ENCODE results near the gene KIF27.
"Not testable (repeated sequence)": the region's sequence is repeated elsewhere in the genome, so short reads cannot be mapped to it uniquely, and the experiment has no call there.

The KIF27 gene

GRCh38 chr9:83885559-83886240 lies 35.5 kb downstream of the KIF27 start:
- not testable (repeated sequence) for H3K9me3 ChIP-seq (ENCODE audit: low read length); H3K4me1 ChIP-seq (ENCODE audit: insufficient read depth, low read length, severe bottlenecking); H4K20me1 ChIP-seq (ENCODE audit: insufficient read depth, low read length); H3F3A ChIP-seq (ENCODE audit: insufficient read depth, low read length); H3K36me3 ChIP-seq (ENCODE audit: insufficient read depth, low read length); H3K9me2 ChIP-seq (ENCODE audit: low read depth, low read length); H3K4me2 ChIP-seq (ENCODE audit: low read length); H3K4me3 ChIP-seq (ENCODE audit: low read depth, low read length, poor library complexity, severe bottlenecking); H3K27ac ChIP-seq (ENCODE audit: low read depth, low read length, poor library complexity, severe bottlenecking); H2AFZ ChIP-seq (ENCODE audit: low read length); H3K9ac ChIP-seq (ENCODE audit: low read length); H3K79me2 ChIP-seq (ENCODE audit: insufficient read depth, low read length); H3K27me3 ChIP-seq (ENCODE audit: insufficient read depth, low read length)

GRCh38 chr9:83881687-83882408 lies 39.4 kb downstream of the KIF27 start:
- H3K9me2 ChIP-seq (ENCODE audit: low read depth, low read length); H3F3A ChIP-seq (ENCODE audit: insufficient read depth, low read length); H3K36me3 ChIP-seq (ENCODE audit: insufficient read depth, low read length); H4K20me1 ChIP-seq (ENCODE audit: insufficient read depth, low read length); H3K27me3 ChIP-seq (ENCODE audit: insufficient read depth, low read length); H3K79me2 ChIP-seq (ENCODE audit: insufficient read depth, low read length); H2AFZ ChIP-seq (ENCODE audit: low read length); H3K4me3 ChIP-seq (ENCODE audit: low read depth, low read length, poor library complexity, severe bottlenecking); H3K27ac ChIP-seq (ENCODE audit: low read depth, low read length, poor library complexity, severe bottlenecking); H3K9ac ChIP-seq (ENCODE audit: low read length); H3K4me2 ChIP-seq (ENCODE audit: low read length); H3K4me1 ChIP-seq (ENCODE audit: insufficient read depth, low read length, severe bottlenecking); H3K9me3 ChIP-seq (ENCODE audit: low read length): not testable (repeated sequence)

DNA sequence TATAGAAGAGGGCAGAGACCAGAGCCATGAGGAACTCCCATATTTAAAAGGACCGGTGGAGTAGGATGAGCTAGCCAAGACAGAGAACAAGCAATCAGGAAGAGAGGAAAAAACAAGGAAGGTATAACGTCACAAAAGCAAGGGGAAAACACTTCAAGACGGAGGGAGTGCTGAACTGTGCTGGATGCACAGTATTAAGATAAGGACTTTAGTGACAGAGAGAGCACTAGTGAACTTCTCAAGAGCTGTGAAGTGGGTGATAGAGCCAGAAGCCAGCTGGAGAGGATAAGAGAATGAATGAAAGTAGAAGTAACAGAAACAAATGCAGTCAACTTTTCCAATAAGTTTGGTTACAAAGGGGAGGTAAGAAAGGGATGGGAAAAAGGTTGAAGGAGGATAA lies 45.7 kb downstream of the KIF27 start:
- H3K27me3 ChIP-seq (ENCODE audit: insufficient read depth, low read length); H3K9ac ChIP-seq (ENCODE audit: low read length); H3F3A ChIP-seq (ENCODE audit: insufficient read depth, low read length); H3K9me2 ChIP-seq (ENCODE audit: low read depth, low read length); H3K9me3 ChIP-seq (ENCODE audit: low read length); H4K20me1 ChIP-seq (ENCODE audit: insufficient read depth, low read length); H2AFZ ChIP-seq (ENCODE audit: low read length); H3K79me2 ChIP-seq (ENCODE audit: insufficient read depth, low read length); H3K27ac ChIP-seq (ENCODE audit: low read depth, low read length, poor library complexity, severe bottlenecking); H3K4me1 ChIP-seq (ENCODE audit: insufficient read depth, low read length, severe bottlenecking); H3K36me3 ChIP-seq (ENCODE audit: insufficient read depth, low read length); H3K4me2 ChIP-seq (ENCODE audit: low read length); H3K4me3 ChIP-seq (ENCODE audit: low read depth, low read length, poor library complexity, severe bottlenecking): not testable (repeated sequence)

- H3K9ac ChIP-seq (ENCODE audit: low read length); H3K36me3 ChIP-seq (ENCODE audit: insufficient read depth, low read length); H4K20me1 ChIP-seq (ENCODE audit: insufficient read depth, low read length); H3K79me2 ChIP-seq (ENCODE audit: insufficient read depth, low read length); H2AFZ ChIP-seq (ENCODE audit: low read length); H3K4me3 ChIP-seq (ENCODE audit: low read depth, low read length, poor library complexity, severe bottlenecking); H3K9me2 ChIP-seq (ENCODE audit: low read depth, low read length); H3K27ac ChIP-seq (ENCODE audit: low read depth, low read length, poor library complexity, severe bottlenecking); H3F3A ChIP-seq (ENCODE audit: insufficient read depth, low read length); H3K4me2 ChIP-seq (ENCODE audit: low read length); H3K4me1 ChIP-seq (ENCODE audit: insufficient read depth, low read length, severe bottlenecking); H3K27me3 ChIP-seq (ENCODE audit: insufficient read depth, low read length); H3K9me3 ChIP-seq (ENCODE audit: low read length): not testable (repeated sequence)
Measured at GRCh38 chr9:83849895-83850294, 71.3 kb downstream of the KIF27 start.

- not testable (repeated sequence) for H3K36me3 ChIP-seq (ENCODE audit: insufficient read depth, low read length); H3K27ac ChIP-seq (ENCODE audit: low read depth, low read length, poor library complexity, severe bottlenecking); H3F3A ChIP-seq (ENCODE audit: insufficient read depth, low read length); H3K4me2 ChIP-seq (ENCODE audit: low read length); H3K27me3 ChIP-seq (ENCODE audit: insufficient read depth, low read length); H3K9me2 ChIP-seq (ENCODE audit: low read depth, low read length); H2AFZ ChIP-seq (ENCODE audit: low read length); H3K9ac ChIP-seq (ENCODE audit: low read length); H4K20me1 ChIP-seq (ENCODE audit: insufficient read depth, low read length); H3K79me2 ChIP-seq (ENCODE audit: insufficient read depth, low read length); H3K4me3 ChIP-seq (ENCODE audit: low read depth, low read length, poor library complexity, severe bottlenecking); H3K9me3 ChIP-seq (ENCODE audit: low read length); H3K4me1 ChIP-seq (ENCODE audit: insufficient read depth, low read length, severe bottlenecking)
- TF ChIP-seq, protein P1, sequence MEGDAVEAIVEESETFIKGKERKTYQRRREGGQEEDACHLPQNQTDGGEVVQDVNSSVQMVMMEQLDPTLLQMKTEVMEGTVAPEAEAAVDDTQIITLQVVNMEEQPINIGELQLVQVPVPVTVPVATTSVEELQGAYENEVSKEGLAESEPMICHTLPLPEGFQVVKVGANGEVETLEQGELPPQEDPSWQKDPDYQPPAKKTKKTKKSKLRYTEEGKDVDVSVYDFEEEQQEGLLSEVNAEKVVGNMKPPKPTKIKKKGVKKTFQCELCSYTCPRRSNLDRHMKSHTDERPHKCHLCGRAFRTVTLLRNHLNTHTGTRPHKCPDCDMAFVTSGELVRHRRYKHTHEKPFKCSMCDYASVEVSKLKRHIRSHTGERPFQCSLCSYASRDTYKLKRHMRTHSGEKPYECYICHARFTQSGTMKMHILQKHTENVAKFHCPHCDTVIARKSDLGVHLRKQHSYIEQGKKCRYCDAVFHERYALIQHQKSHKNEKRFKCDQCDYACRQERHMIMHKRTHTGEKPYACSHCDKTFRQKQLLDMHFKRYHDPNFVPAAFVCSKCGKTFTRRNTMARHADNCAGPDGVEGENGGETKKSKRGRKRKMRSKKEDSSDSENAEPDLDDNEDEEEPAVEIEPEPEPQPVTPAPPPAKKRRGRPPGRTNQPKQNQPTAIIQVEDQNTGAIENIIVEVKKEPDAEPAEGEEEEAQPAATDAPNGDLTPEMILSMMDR (IDR thresholded peaks at IDR 0.05; ENCODE audit: low read length), result peak; percentile 32; the same call in 1 of the 2 replicates
Measured at GRCh38 chr9:83837070-83837643, 84.1 kb downstream of the KIF27 start.

DNA sequence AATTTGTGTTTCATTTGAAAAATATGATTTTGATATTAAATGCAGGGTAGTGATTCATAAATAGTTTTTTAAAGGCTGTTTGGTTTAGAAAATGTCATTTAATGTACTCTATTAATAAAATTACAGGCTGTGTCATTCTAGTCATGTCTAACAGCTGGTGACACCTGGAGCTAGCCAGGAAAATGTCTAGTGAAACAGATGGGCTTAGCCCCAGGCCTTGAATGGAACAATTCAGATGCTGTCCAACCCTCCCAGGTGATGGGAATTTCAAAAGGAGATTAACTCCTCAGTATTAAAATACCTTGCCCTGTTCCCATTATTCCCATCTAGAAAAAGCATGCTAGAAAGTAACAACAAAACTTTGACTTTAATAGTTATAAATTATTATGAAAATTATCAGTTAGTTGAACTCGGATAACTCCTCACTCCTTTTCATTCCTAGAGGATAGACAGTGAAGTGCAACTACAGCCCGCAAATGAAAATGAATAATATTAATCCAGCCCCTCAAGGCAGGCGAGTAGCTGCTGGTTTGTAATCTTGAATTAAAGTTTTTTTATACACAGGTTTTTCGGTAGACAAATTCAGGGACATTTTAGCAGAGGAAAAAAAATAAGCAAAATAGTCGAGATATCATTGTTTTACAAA lies 90.7 kb downstream of the KIF27 start:
- not testable (repeated sequence) for H3K9me2 ChIP-seq (ENCODE audit: low read depth, low read length); H2AFZ ChIP-seq (ENCODE audit: low read length); H3K79me2 ChIP-seq (ENCODE audit: insufficient read depth, low read length); H3K9me3 ChIP-seq (ENCODE audit: low read length); H3K4me1 ChIP-seq (ENCODE audit: insufficient read depth, low read length, severe bottlenecking); H4K20me1 ChIP-seq (ENCODE audit: insufficient read depth, low read length); H3K36me3 ChIP-seq (ENCODE audit: insufficient read depth, low read length); H3K9ac ChIP-seq (ENCODE audit: low read length); H3F3A ChIP-seq (ENCODE audit: insufficient read depth, low read length); H3K27ac ChIP-seq (ENCODE audit: low read depth, low read length, poor library complexity, severe bottlenecking); H3K4me3 ChIP-seq (ENCODE audit: low read depth, low read length, poor library complexity, severe bottlenecking); H3K27me3 ChIP-seq (ENCODE audit: insufficient read depth, low read length); H3K4me2 ChIP-seq (ENCODE audit: low read length)

Data from OCI-LY1 (cell line).